ENCODE data around the gene KRT1.

The KRT1 gene

GRCh38 chr12:52716061-52716460 is 35.9 kb upstream of the KRT1 start:
- peaks cover 60% of the 10 kb centered on the region for H3K27me3 ChIP-seq (replicated peaks; ENCODE audit: insufficient read depth, low read length)
- TF ChIP-seq EZH2phosphoT487 (IDR thresholded peaks at IDR 0.05; ENCODE audit: low read length), result no peak
- no peak for TF ChIP-seq EZH2 (optimal IDR thresholded peaks at IDR 0.05; ENCODE audit: low read depth, low read length)
- TF ChIP-seq CTCF (IDR thresholded peaks at IDR 0.05; ENCODE audit: low read length), result no peak

GRCh38 chr12:52715416-52715815 is 35.2 kb upstream of the KRT1 start:
- TF ChIP-seq EZH2phosphoT487 (IDR thresholded peaks at IDR 0.05; ENCODE audit: low read length) (no peak), EZH2 (optimal IDR thresholded peaks at IDR 0.05; ENCODE audit: low read depth, low read length) (no peak), CTCF (IDR thresholded peaks at IDR 0.05; ENCODE audit: low read length) (peak; percentile 28; the same call in 1 of the 2 replicates)
- H2AFZ ChIP-seq (ENCODE audit: low read length), result no peak overlapping the region
- H3K27me3 ChIP-seq (replicated peaks; ENCODE audit: insufficient read depth, low read length), result peaks cover 66% of the 10 kb centered on the region

More at GRCh38 chr12:52716061-52716460, 35.9 kb upstream of the KRT1 start:
- H3K9ac ChIP-seq (ENCODE audit: low read length), result no peak overlapping the region
- H3K36me3 ChIP-seq (replicated peaks; ENCODE audit: insufficient read depth, low read length), result no peaks in the 10 kb centered on the region
- H3K79me2 ChIP-seq (ENCODE audit: low read length), result no peaks in the 10 kb centered on the region
- no peaks in the 10 kb centered on the region for H3K4me1 ChIP-seq (ENCODE audit: low read length)
- no peaks in the 10 kb centered on the region for H3F3A ChIP-seq (ENCODE audit: insufficient read depth, low read length)
- no peak overlapping the region for H3K4me3 ChIP-seq (ENCODE audit: low read length)
- no peak overlapping the region for H2AFZ ChIP-seq (ENCODE audit: low read length)
- H3K27ac ChIP-seq (ENCODE audit: low read length), result no peak overlapping the region
- no peaks in the 10 kb centered on the region for H3K9me2 ChIP-seq (replicated peaks; ENCODE audit: insufficient read depth, low read length)
- H3K9me3 ChIP-seq (replicated peaks; ENCODE audit: insufficient read depth, low read length), result no peaks in the 10 kb centered on the region
- H4K20me1 ChIP-seq (ENCODE audit: insufficient read depth, low read length), result no peaks in the 10 kb centered on the region
- no peak overlapping the region for H3K4me2 ChIP-seq (ENCODE audit: low read depth, low read length)
- DNase-seq, result no peak

GRCh38 chr12:52714887-52715281 is 34.7 kb upstream of the KRT1 start:
- DNase-seq, result no peak
- Histone ChIP-seq H3K36me3 (replicated peaks; ENCODE audit: insufficient read depth, low read length) (no peaks in the 10 kb centered on the region), H3K9me2 (replicated peaks; ENCODE audit: insufficient read depth, low read length) (no peaks in the 10 kb centered on the region), H3K27ac (ENCODE audit: low read length) (no peak overlapping the region), H3F3A (ENCODE audit: insufficient read depth, low read length) (no peaks in the 10 kb centered on the region), H3K9ac (ENCODE audit: low read length) (no peak overlapping the region), H3K4me3 (ENCODE audit: low read length) (no peak overlapping the region), H3K4me2 (ENCODE audit: low read depth, low read length) (no peak overlapping the region), H3K27me3 (replicated peaks; ENCODE audit: insufficient read depth, low read length) (peaks cover 70% of the 10 kb centered on the region), H3K9me3 (replicated peaks; ENCODE audit: insufficient read depth, low read length) (no peaks in the 10 kb centered on the region), H3K4me1 (ENCODE audit: low read length) (no peaks in the 10 kb centered on the region), H4K20me1 (ENCODE audit: insufficient read depth, low read length) (no peaks in the 10 kb centered on the region), H3K79me2 (ENCODE audit: low read length) (no peaks in the 10 kb centered on the region), H2AFZ (ENCODE audit: low read length) (no peak overlapping the region)
- TF ChIP-seq EZH2 (optimal IDR thresholded peaks at IDR 0.05; ENCODE audit: low read depth, low read length) (no peak), EZH2phosphoT487 (IDR thresholded peaks at IDR 0.05; ENCODE audit: low read length) (no peak), CTCF (IDR thresholded peaks at IDR 0.05; ENCODE audit: low read length) (no peak)

More at GRCh38 chr12:52715416-52715815, 35.2 kb upstream of the KRT1 start:
- H3K4me3 ChIP-seq (ENCODE audit: low read length), result no peak overlapping the region
- DNase-seq, result no peak
- H3K9me2 ChIP-seq (replicated peaks; ENCODE audit: insufficient read depth, low read length), result no peaks in the 10 kb centered on the region
- no peaks in the 10 kb centered on the region for H3K79me2 ChIP-seq (ENCODE audit: low read length)
- H3K4me2 ChIP-seq (ENCODE audit: low read depth, low read length), result no peak overlapping the region
- no peak overlapping the region for H3K9ac ChIP-seq (ENCODE audit: low read length)
- H3K4me1 ChIP-seq (ENCODE audit: low read length), result no peaks in the 10 kb centered on the region
- no peaks in the 10 kb centered on the region for H3K36me3 ChIP-seq (replicated peaks; ENCODE audit: insufficient read depth, low read length)
- no peaks in the 10 kb centered on the region for H3F3A ChIP-seq (ENCODE audit: insufficient read depth, low read length)
- H3K27ac ChIP-seq (ENCODE audit: low read length), result no peak overlapping the region
- no peaks in the 10 kb centered on the region for H3K9me3 ChIP-seq (replicated peaks; ENCODE audit: insufficient read depth, low read length)
- no peaks in the 10 kb centered on the region for H4K20me1 ChIP-seq (ENCODE audit: insufficient read depth, low read length)
